NCI-H446 (cell line): ENCODE data around the gene EIF4G3.
A peak's percentile ranks its signal among the peaks of the same experiment; 100 is the strongest.
"Not testable (repeated sequence)": the region's sequence is repeated elsewhere in the genome, so short reads cannot be mapped to it uniquely, and the experiment has no call there.

ENCODE experiments used
- DNase-seq, 2 experiments: peaks; one replicate each; lab custom pipeline; 2025; lab: John Stamatoyannopoulos, UW

Gene EIF4G3

DNA sequence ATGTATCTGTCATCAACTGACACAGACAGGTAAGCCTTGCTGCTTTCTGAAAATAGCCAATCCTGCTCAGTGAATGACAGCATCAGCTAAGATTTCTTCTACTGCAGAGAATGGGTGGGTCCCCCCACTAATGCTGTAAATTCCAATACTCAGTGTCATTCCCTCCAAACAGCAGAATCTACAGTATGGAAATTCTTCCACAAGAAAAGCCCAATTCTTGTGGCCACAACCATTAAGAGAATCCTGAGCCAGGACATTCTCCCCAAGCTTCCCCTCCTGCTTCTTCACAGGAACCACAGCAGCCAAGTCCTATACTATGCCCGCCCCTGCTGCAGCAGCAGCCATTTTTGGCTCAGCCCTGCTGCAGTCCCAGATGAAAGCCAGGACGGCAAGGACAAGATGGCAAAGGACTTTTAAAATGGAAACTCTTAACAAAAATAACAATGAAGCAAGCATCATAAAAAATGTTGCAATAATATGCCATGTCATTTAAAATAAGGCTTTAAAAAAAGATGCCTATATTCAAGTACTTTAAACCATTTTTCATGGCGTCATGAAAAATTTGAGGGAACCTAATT, 26.8 kb downstream of the EIF4G3 start:
- peak in 1 of 2 experiments; percentile 27 for DNase-seq

- DNase-seq, result peak; percentile 3 to 13
These were observed 27.3 kb downstream of the EIF4G3 start for GRCh38 chr1:21149430-21149854.

DNA sequence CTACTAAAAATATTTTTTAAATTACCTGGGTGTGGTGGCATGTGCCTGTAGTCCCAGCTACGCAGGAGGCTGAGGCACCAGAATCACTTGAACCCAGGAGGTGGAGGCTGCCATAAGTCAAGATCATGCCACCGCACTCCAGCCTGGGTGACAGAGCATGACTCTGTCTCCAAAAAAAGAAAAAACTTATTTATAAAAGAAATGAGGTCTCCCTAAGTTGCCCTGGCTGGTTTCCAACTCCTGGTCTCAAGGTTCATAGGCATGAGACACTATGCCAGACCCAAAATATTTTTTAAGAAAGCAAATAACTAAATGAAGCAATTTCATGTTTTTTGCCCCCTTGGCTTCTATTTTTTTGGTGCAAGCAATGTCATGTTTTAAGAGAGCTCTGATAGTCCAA, 32.9 kb downstream of the EIF4G3 start:
- no peak for DNase-seq

DNA sequence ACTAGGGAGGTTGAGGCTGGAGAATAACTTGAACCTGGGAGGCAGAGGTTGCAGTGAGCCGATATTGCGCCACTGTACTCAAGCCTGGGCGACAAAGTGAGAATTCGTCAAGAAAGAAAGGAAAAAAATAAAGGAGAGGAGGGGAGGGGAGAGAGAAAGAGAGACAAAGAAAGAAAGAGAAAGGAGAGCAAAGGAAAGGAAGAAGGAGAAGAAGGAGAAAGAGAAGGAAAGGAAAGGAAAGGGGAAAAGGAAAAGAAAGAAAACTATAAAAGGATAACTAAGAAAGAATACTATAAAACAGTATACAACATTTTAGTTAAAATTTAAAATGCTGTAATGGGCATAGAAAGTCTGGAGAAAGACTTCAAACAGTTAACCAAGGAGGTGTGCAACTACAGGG, 33.6 kb downstream of the EIF4G3 start:
- DNase-seq, result no peak

DNA sequence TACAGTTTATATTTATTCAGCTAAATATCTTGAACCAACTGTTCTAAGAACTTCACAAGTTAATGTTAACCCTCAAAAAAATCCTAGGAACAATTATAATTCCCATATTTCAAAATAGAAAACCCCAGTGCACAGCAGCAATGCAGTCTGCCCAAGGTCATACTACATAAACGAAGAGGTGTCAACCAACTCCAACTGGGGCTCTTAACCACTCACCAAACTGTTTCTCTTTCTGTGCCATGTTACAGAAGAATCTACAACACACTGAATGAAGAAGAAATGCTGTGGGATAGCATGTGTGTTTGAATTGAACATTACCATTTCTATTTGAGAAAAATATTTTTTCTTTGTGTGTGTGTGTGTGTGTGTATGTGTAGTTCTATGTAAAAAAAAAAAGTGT, 35.7 kb downstream of the EIF4G3 start:
- no peak for DNase-seq

DNA sequence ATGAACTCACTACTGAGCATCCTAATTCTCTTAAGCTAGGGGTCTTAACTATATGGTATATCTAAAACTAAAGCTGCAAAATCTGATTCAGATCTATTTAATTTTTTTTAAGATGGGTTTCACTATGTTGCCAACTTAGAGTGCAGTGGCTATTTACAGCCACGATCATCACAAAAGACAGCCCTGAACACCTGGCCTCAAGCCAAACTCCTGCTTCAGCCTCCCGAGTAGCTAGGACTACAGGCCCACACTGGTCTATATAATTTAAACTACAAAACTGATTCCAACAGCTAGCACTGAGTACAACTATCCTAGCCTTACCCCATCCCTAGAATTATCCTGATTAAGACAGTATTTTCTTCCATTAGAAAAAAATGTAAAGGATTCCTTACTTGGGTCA, 37.1 kb downstream of the EIF4G3 start:
- peak; percentile 54 to 61 for DNase-seq

GRCh38 chr1:21136344-21136743, 40.4 kb downstream of the EIF4G3 start:
- DNase-seq, result not testable (repeated sequence)

GRCh38 chr1:21131200-21131599, 45.5 kb downstream of the EIF4G3 start:
- no peak for DNase-seq

DNA sequence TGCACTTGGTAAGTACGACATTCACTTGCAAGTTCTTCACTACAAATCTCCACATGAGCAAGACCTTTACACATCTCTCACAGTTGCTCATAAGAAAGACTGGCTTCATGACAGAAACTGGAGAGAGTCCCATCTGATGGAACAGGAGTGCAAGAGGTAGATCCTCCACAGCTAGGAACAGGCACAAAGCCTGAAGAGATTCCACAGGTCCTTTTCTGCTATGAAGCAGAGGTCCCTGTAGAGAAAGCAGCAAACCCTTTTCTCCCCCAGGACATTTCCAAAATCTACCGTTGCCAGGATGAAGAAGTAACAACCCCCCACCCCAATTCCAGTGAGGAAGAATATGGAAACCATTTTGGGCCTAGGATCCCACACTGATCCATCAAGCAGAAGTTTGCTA, 47.3 kb downstream of the EIF4G3 start:
- no peak for DNase-seq

DNA sequence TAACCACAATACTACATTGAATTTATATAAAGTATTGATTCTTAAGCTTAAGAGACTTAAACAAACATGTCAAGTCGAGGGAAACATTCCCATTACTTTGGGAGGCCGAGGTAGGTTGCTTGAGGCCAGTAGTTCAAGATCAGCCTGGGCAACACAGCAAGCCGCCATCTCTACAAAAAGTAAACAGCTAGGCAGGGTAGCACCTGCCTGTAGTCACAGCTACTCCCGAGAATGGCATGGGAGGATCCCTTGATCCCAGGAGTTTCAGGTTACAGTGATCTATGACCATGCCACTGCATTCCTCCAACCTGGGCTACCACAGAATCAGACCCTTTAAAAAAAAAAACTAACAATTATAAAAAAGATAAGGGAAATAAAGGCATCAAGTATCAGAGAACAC, 50.4 kb downstream of the EIF4G3 start:
- DNase-seq, result no peak

- no peak for DNase-seq
These were observed 51.9 kb downstream of the EIF4G3 start for GRCh38 chr1:21124846-21125245.

DNA sequence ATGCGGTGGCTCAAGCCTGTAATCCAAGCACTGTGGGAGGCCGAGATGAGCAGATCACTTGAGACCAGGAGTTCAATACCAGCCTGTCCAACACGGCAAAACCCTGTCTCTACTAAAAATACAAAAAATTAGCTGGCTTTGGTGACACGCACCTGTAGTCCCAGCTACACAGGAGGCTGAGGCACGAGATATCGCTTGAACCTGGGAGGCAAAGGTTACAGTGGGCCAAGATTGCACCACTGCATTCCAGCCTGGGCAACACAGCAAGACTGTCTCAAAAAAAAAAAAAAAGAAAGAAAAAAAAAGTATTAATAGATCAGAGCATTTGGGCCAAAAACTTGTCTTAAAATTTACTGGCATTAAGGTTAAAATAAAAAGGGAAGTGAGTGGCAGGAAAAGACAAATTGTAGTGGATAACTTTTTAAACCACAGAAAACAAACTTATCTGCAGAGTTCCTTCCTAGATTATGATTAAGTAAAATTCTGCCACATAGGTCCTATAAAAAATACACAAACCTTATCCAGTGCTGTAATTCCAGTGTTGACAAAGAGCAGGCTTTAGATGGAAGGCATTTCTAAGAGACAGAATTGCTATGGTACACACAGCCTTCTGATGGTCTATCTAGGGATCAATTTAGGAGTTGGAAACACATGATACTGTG, 53.3 kb downstream of the EIF4G3 start:
- no peak for DNase-seq

DNA sequence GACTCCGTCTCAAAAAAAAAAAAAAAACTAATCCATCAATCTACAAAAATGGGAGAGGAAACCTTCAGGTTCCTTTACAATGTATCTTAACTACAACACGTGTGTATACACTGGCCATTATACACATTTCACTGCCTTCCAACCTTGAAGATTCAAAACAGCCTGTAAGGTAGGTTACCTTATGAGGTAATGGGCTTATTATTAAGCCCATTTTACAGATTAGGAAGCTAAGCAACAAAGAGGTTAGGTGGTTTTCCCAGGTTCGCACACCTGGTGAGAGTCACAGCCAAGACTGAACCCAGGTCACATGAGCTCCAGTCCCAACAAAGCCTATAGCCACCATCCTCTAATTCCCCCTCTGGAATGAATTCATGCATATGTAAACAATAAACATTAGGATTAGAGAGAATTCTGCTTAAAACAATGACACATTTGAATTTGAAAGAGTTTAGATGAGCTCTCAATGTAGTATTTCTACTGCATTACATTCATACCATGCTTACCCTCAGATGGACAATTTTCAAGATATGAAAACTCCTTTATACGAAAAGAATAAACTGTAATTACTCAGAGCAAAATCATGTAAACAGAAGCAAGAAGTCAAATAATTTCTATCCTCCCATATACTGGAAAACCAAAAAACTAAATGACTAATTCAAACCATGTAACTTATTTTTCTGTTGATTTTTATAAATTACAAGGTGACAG, 54.8 kb downstream of the EIF4G3 start:
- DNase-seq, result no peak

DNA sequence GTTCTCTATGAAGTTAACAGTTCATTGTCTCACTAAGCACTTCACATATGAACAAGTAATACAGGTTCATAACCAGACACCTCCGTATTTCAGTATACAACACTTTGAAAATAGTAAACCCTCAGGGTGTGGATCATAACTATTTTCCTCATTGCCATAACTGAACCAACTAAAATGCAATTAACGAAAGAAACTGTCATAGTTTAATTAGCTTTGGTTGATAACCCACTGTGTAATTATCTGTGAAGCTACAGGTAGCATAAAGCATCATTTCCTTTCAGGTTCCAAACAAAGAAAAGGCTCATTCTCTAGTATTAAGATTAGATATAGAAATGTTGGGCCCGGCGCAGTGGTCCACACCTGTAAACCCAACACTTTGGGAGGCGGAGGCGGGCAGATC, 58.5 kb downstream of the EIF4G3 start:
- DNase-seq, result no peak

- DNase-seq, result no peak
These were observed 59.1 kb downstream of the EIF4G3 start for GRCh38 chr1:21117597-21118001.

DNA sequence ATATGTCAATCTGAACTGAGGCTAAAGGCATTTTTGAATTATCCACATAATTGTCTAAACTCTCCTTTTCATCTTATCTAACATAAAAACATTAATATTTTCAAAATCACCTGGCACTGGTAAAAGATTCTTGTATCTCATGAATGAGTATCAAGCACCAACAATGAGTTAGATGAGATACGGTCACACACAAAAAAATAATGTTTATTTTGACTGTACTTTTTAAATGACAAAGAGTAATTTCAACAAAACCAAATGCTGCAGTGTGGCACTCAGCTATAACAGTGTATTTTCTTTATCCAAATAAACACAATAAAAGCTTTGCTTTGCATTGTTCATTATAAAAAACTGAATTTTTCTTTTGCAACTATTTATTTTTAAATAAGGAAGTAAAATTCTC, 59.5 kb downstream of the EIF4G3 start:
- DNase-seq, result no peak

- no peak for DNase-seq
These were observed 61.5 kb downstream of the EIF4G3 start for GRCh38 chr1:21115098-21115760.

GRCh38 chr1:21114431-21114830, 62.3 kb downstream of the EIF4G3 start:
- DNase-seq, result no peak

DNA sequence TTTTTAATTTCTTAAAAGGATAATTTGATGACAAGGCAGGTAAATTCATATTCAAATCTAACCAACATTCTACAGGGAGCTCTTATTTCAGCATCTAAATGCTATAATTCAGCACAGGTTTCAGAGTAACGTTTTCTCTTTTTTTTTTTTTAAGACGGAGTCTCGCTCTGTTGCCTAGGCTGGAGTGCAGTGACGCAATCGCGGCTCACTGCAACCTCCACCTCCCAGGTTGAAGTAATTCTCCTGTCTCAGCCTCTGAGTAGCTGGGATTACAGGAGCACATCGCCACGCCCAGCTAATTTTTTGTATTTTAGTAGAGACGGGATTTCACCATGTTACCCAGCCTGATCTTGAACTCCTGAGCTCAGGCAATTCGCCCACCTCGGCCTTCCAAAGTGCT, 66.5 kb downstream of the EIF4G3 start:
- no peak for DNase-seq

DNA sequence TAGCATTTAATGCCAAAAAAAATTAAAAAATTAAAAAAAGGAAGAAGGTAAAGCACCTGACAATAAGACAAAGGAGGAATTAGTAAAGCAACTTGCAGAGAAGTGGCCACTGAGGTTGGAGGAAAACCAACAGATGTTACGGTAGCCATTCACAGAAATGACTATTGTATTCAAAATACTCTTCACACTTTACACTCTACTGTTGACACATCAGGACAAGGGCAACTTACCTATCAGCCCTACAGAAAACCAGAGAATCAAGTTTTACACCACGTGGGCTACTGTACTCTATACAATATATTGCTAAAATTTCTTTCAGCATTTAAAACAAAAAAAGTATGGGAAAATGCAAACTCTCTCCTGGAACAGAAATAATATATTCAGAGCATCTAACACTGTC, 70.0 kb downstream of the EIF4G3 start:
- DNase-seq, result no peak

DNA sequence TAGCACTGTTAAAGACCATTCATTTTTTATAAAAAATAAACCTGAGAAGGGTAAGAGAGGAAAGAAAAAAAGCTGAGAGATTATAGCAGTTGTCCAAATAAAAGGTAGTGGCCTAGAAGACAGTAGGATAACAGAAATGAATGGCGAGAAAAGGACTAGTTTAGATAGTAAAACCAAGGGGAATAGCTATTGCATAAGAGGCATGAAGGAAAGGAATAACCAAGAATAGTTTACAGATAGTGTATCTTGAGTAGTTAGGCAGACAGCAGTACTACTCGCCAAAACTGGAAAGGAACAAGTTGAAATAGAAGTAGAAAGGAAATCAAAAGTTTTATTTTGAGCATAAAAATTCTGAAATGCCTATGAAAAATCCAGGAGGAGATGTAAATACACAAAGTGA, 70.5 kb downstream of the EIF4G3 start:
- no peak for DNase-seq

DNA sequence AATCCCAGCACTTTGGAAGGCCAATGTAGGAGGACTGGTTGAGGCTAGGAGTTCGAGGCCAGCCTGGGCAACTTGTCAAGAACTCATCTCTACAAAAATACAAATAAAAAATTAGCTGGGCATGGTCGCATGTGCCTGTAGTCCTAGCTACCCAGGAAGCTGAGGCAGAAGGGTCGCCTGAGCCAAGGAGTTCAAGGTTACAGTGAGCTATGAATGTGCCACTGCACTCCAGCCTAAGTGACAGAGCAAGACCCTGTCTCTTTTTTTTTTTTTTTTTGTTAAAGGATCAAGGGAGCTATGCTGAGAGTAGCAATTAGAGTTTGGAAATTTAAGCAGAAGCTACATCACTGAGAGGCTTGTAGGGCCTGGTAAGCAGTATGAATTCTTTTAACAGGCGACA, 70.9 kb downstream of the EIF4G3 start:
- no peak for DNase-seq

DNA sequence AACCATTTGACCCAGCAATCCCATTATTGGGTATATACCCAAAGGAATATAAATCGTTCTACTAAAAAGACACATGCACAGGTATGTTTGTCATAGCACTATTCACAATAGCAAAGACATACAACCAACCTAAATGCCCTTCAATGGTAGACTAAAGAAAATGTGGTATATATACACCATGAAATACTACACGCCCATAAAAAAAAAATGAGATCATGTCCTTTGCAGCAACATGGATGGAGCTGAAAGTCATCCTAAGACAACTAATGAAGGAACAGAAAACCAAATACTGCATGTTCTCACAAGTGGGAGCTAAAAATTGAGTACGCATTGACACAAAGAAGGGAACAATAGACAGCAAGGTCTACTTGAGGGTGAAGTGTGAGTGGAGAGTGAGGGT, 72.0 kb downstream of the EIF4G3 start:
- DNase-seq, result no peak
